KOPT-K1 (cell line): ENCODE data around the gene MSL2.
"Not testable (repeated sequence)": the region's sequence is repeated elsewhere in the genome, so short reads cannot be mapped to it uniquely, and the experiment has no call there.

Source experiments
- H3K27ac ChIP-seq: fragments of 200-600 bp; sonication (generic); 2 replicates; pipeline ENCODE4 v1.5.1; 2016; ENCODE audit warnings: antibody characterized with exemption, mild to moderate bottlenecking, low read depth, low read length; ENCODE audit not compliant: poor library complexity, severe bottlenecking
- H3K36me3 ChIP-seq: fragments of 200-600 bp; sonication (generic); 2 replicates; pipeline ENCODE4 v1.5.1; 2017; ENCODE audit warnings: antibody characterized with exemption, mild to moderate bottlenecking, low read length, moderate library complexity; ENCODE audit not compliant: insufficient read depth
- H3K9me3 ChIP-seq: fragments of 200-600 bp; sonication (generic); 2 replicates; pipeline ENCODE4 v1.5.1; 2017; ENCODE audit warnings: antibody characterized with exemption, low read length, mild to moderate bottlenecking; ENCODE audit not compliant: insufficient read depth, poor library complexity, severe bottlenecking

The MSL2 gene

DNA sequence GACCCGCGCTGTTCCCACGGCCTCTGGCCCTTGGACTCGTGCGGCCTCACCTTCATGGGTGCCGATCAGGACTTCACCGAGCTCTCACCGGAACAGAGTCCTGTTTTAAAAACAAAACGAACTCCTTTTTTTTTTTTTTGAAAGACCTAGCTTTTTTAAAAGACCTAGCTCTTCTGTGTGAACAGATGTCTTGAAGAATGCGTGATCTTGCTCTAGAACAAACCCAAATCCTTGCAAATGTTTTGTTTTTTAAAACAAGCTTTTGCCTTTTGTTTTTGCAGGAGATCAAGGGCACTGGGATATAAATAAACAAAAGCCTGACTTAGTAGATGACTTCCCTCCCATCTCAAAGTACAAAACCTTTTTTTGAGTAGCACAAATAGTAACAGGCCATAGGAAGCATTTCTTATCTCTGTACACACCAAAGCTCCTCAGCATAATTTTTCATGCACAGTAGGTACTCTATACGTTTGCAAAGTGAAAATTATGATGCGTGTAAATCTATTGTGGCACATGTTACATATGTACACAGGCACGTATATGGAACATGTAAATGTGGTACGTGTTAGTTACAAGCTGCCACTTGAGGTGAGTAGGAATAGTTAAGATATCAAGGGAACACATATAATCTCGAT, 1.1 kb upstream of the MSL2 start:
- peak overlapping the region; percentile 99 for H3K27ac ChIP-seq

GRCh38 chr3:136196401-136197158, 445 bp upstream of the MSL2 start:
- H3K36me3 ChIP-seq: peaks cover 28% of the 10 kb centered on the region
- peak overlapping the region; percentile 99 for H3K27ac ChIP-seq
- peaks cover 11% of the 10 kb centered on the region for H3K9me3 ChIP-seq

More for the DNA sequence above, 1.1 kb upstream of the MSL2 start:
- H3K9me3 ChIP-seq: peaks cover 11% of the 10 kb centered on the region
- peaks cover 21% of the 10 kb centered on the region for H3K36me3 ChIP-seq

GRCh38 chr3:136195258-136196063, 674 bp downstream of the MSL2 start:
- Histone ChIP-seq H3K9me3 (peaks cover 11% of the 10 kb centered on the region), H3K27ac (peak overlapping the region; percentile 99), H3K36me3 (peaks cover 39% of the 10 kb centered on the region)

GRCh38 chr3:136194409-136195257, 1.5 kb downstream of the MSL2 start:
- Histone ChIP-seq H3K36me3 (peaks cover 43% of the 10 kb centered on the region), H3K9me3 (peaks cover 11% of the 10 kb centered on the region), H3K27ac (peak overlapping the region; percentile 99)

GRCh38 chr3:136193278-136194054, 2.7 kb downstream of the MSL2 start:
- Histone ChIP-seq H3K9me3 (peaks cover 4% of the 10 kb centered on the region), H3K36me3 (peaks cover 47% of the 10 kb centered on the region), H3K27ac (peak overlapping the region; percentile 99)

- H3K9me3 ChIP-seq: no peaks in the 10 kb centered on the region
- peaks cover 53% of the 10 kb centered on the region for H3K36me3 ChIP-seq
- H3K27ac ChIP-seq: peak overlapping the region; percentile 99
These were observed 3.3 kb downstream of the MSL2 start for GRCh38 chr3:136192831-136193230.

DNA sequence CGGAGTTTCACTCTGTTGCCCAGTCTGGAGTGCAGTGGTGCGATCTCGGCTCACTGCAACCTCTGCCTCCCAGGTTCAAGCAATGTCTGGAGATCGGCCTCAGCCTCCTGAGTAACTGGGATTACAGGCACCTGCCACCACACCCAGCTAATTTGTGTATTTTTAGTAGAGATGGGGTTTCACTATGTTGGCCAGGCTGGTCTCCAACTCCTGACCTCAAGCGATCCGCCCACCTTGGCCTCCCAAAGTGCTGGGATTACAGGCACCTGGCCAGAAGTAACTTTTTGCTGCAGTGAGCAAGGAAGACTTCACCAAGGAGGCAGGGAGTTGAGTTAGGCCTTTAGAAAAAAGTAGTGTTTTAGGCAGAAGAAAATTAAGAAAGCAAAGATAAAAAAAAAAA, 3.9 kb downstream of the MSL2 start:
- Histone ChIP-seq H3K36me3 (peaks cover 54% of the 10 kb centered on the region), H3K27ac (peak overlapping the region; percentile 99)
- not testable (repeated sequence) for H3K9me3 ChIP-seq

DNA sequence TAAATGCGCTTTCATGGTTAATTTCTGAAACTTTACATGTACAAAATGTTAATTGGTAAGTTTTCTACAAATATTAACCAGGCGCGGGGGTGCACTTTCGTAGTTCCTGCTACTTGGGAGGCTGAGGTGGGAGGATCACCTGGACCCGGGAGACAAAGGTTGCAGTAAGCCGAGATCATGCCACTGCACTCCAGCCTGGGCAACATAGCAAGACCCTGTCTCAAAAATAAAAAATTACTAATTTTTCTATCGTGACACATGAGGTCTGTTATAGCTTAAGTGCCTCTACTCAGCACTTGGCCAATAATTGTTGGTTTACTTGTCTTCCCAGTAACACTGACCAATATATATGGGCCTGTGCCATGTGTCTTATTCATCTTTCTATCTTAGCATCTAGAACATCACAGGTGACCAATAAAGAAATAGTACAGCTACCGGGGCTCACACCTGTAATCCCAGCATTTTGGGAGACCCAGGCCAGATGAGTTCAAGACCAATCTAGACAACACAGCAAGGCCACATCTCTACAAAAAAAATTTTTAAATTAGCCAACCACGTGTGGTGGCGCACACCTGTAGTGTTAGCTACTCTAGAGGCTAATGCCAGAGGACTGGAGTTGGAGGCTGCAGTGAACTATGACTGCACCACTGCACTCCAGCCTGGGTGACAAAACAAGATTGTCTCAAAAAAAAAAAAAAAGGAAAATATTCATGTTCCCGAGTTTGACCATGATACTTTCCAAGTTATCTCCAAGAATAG, 6.1 kb downstream of the MSL2 start:
- H3K27ac ChIP-seq: no peak overlapping the region
- no peaks in the 10 kb centered on the region for H3K9me3 ChIP-seq
- peaks cover 51% of the 10 kb centered on the region for H3K36me3 ChIP-seq

- Histone ChIP-seq H3K36me3 (peaks cover 50% of the 10 kb centered on the region), H3K9me3 (no peaks in the 10 kb centered on the region), H3K27ac (no peak overlapping the region)
These were observed 7.1 kb downstream of the MSL2 start for GRCh38 chr3:136189043-136189442.

DNA sequence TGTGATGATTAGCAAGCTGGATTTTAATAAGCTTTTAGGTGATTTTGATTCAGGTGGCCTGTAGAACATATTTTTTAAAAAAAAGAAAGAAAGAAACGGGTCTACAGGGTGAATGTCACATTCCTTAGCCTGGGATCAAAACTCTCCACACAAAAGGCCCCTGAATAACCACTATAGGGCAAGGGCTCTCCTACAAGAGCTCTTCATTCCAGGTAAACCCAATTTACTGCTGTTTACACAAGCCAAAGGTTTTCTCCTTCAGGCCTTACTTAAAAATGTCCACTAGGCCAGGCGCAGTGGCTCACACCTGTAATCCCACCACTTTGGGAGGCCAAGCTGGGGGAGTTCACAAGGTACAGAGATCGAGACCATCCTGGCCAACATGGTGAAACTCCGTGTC, 8.3 kb downstream of the MSL2 start:
- Histone ChIP-seq H3K27ac (peak overlapping the region; percentile 7), H3K36me3 (peaks cover 38% of the 10 kb centered on the region), H3K9me3 (no peaks in the 10 kb centered on the region)

DNA sequence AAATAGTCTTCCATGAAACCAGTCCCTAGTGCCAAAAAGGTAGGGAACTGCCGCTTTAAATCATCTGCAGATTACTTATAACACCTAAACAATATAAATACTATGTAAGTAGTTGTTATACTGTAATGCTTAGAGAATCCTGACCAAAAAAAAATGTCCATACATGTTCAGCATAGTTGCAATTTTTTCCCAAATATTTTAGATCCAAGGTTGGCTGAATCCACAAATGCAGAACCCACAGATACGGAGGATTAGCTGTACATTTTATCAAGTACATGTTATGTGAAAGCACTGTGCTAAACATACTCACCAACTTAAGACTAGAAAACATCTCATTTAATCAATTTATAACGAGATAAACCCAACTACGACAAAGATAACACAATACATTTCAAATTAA, 9.3 kb downstream of the MSL2 start:
- Histone ChIP-seq H3K27ac (no peak overlapping the region), H3K36me3 (peaks cover 33% of the 10 kb centered on the region), H3K9me3 (no peaks in the 10 kb centered on the region)

GRCh38 chr3:136186344-136186743, 9.8 kb downstream of the MSL2 start:
- H3K9me3 ChIP-seq: no peaks in the 10 kb centered on the region
- peaks cover 28% of the 10 kb centered on the region for H3K36me3 ChIP-seq
- peak overlapping the region; percentile 18 for H3K27ac ChIP-seq

DNA sequence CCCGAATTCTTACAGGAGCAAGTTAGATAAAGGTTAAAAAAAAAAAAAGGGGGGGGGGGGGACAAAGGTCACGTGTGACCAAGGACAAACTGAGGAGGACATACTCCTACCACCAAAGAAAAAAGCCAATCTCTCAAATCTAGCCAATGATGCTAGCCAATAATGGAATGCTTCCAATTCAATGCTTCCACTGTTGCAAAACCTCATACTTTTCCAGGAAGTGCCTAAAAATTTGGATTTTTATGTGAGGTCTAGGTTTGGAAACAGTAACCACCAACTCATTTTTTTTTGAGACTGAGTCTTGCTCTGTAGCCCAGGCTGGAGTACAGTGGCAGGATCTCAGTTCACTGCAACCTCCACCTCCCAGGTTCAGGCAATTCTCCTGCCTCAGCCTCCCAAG, 11.4 kb downstream of the MSL2 start:
- no peaks in the 10 kb centered on the region for H3K9me3 ChIP-seq
- peaks cover 15% of the 10 kb centered on the region for H3K36me3 ChIP-seq
- H3K27ac ChIP-seq: no peak overlapping the region
